Mesendoderm (in vitro differentiated cells): ENCODE data around the gene ADAMTS19.

Experiments used
- DNase-seq: peaks from one replicate; pipeline ENCODE4 v3.0.0; 2013
- H2AK5ac ChIP-seq: 2 replicates; pipeline ENCODE4 v1.6.1; 2013; ENCODE audit warnings: low read length, inconsistent platforms
- H2BK120ac ChIP-seq: 2 replicates; pipeline ENCODE4 v1.6.1; 2013; ENCODE audit warnings: low read depth, mild to moderate bottlenecking, low read length, moderate library complexity, mixed read lengths
- H2BK15ac ChIP-seq: replicated peaks from 2 replicates; pipeline ENCODE4 v1.6.1; 2013; ENCODE audit warnings: low read depth, mild to moderate bottlenecking, moderate library complexity
- H2BK5ac ChIP-seq: 2 replicates; pipeline ENCODE4 v1.6.1; 2013; ENCODE audit warnings: low read length, inconsistent platforms
- H3K18ac ChIP-seq: 2 replicates; pipeline ENCODE4 v1.6.1; 2013; ENCODE audit warnings: mild to moderate bottlenecking, low read length, mixed read lengths
- H3K23ac ChIP-seq: one replicate; pipeline ENCODE4 v1.6.1; 2013; ENCODE audit warnings: low read length
- H3K27ac ChIP-seq: 2 replicates; pipeline ENCODE4 v1.5.1; 2013; ENCODE audit warnings: low read depth, mild to moderate bottlenecking, inconsistent platforms, low read length, moderate library complexity
- H3K27me3 ChIP-seq: 2 replicates; pipeline ENCODE4 v1.6.1; 2013; ENCODE audit warnings: low read length, control low read depth, mild to moderate bottlenecking, inconsistent platforms; ENCODE audit not compliant: insufficient read depth, poor library complexity
- H3K36me3 ChIP-seq: 2 replicates; pipeline ENCODE4 v1.6.1; 2013; ENCODE audit warnings: low read length, inconsistent platforms; ENCODE audit not compliant: control insufficient read depth, insufficient read depth
- H3K4ac ChIP-seq: one replicate; pipeline ENCODE4 v1.6.1; 2013; ENCODE audit warnings: low read depth, mild to moderate bottlenecking, low read length, moderate library complexity
- H3K4me1 ChIP-seq: 2 replicates; pipeline ENCODE4 v1.6.1; 2013; ENCODE audit warnings: low read depth, low read length, inconsistent platforms; ENCODE audit not compliant: control insufficient read depth
- H3K4me2 ChIP-seq: 2 replicates; pipeline ENCODE4 v1.6.1; 2013; ENCODE audit warnings: low read length
- H3K4me3 ChIP-seq: 2 replicates; pipeline ENCODE4 v1.5.1; 2013; ENCODE audit warnings: mild to moderate bottlenecking, low read length
- H3K56ac ChIP-seq: one replicate; pipeline ENCODE4 v1.6.1; 2013; ENCODE audit warnings: low read length
- H3K79me1 ChIP-seq: 2 replicates; pipeline ENCODE4 v1.6.1; 2013; ENCODE audit warnings: low read length, inconsistent platforms
- H3K79me2 ChIP-seq: 2 replicates; pipeline ENCODE4 v1.6.1; 2013; ENCODE audit warnings: mild to moderate bottlenecking, low read length; ENCODE audit not compliant: control insufficient read depth, insufficient read depth
- H3K9ac ChIP-seq: 2 replicates; pipeline ENCODE4 v1.6.1; 2013; ENCODE audit warnings: low read length, inconsistent platforms
- H4K5ac ChIP-seq: one replicate; pipeline ENCODE4 v1.6.1; 2013; ENCODE audit warnings: low read length
- H4K8ac ChIP-seq: one replicate; pipeline ENCODE4 v1.6.1; 2013; ENCODE audit warnings: low read depth, mild to moderate bottlenecking, control low read depth, low read length, moderate library complexity
- WGBS: extraction: QIAGEN DNeasy Blood & Tissue Kit; methylation state at CpG from one replicate; pipeline ENCODE4 v1.1.7; 2013; ENCODE audit warnings: low lambda C conversion rate, missing lambda C conversion rate; ENCODE audit not compliant: insufficient coverage; ENCODE audit errors: extremely low coverage; 5-methylcytosine and 5-hydroxymethylcytosine counted together

ADAMTS19 gene

GRCh38 chr5:129476751-129477150, 16.7 kb downstream of the ADAMTS19 start:
- Histone ChIP-seq H2AK5ac (no peak overlapping the region), H2BK15ac (no peak overlapping the region), H3K9ac (no peak overlapping the region), H3K36me3 (no peaks in the 10 kb centered on the region), H3K18ac (no peak overlapping the region), H3K4me2 (no peak overlapping the region), H3K56ac (no peak overlapping the region), H3K4me1 (peaks cover 2% of the 10 kb centered on the region), H3K23ac (no peak overlapping the region), H2BK120ac (no peak overlapping the region), H3K79me2 (peaks cover 8% of the 10 kb centered on the region), H4K5ac (no peak overlapping the region), H3K79me1 (peaks cover under 1% of the 10 kb centered on the region), H3K27me3 (no peaks in the 10 kb centered on the region), H2BK5ac (no peak overlapping the region), H3K4me3 (no peak overlapping the region), H4K8ac (no peak overlapping the region), H3K4ac (no peak overlapping the region), H3K27ac (no peak overlapping the region)
- no peak for DNase-seq

- Histone ChIP-seq H2BK15ac (no peak overlapping the region), H4K5ac (no peak overlapping the region), H3K4me2 (no peak overlapping the region), H3K27ac (no peak overlapping the region), H3K9ac (no peak overlapping the region), H3K36me3 (no peaks in the 10 kb centered on the region), H3K79me1 (peaks cover 1% of the 10 kb centered on the region), H3K18ac (no peak overlapping the region), H2BK5ac (no peak overlapping the region), H3K4me3 (no peak overlapping the region), H3K27me3 (no peaks in the 10 kb centered on the region), H3K4ac (no peak overlapping the region), H3K4me1 (peaks cover 4% of the 10 kb centered on the region), H3K79me2 (peaks cover 7% of the 10 kb centered on the region), H3K23ac (no peak overlapping the region), H2AK5ac (no peak overlapping the region), H2BK120ac (no peak overlapping the region), H3K56ac (no peak overlapping the region), H4K8ac (no peak overlapping the region)
- WGBS, result no CpG with 5 or more reads among the region's 1 CpG
- no peak for DNase-seq
Measured at GRCh38 chr5:129477532-129477931, 17.4 kb downstream of the ADAMTS19 start.

- WGBS, result no CpG with 5 or more reads among the region's 3 CpGs
- H3K27me3 ChIP-seq, result no peaks in the 10 kb centered on the region
- H3K9ac ChIP-seq, result no peak overlapping the region
Measured at GRCh38 chr5:129481161-129481560, 21.1 kb downstream of the ADAMTS19 start.

GRCh38 chr5:129496421-129496820, 36.3 kb downstream of the ADAMTS19 start:
- Histone ChIP-seq H3K27me3 (no peaks in the 10 kb centered on the region), H2BK15ac (no peak overlapping the region), H3K9ac (no peak overlapping the region), H3K4me2 (no peak overlapping the region), H2AK5ac (no peak overlapping the region), H3K36me3 (no peaks in the 10 kb centered on the region), H3K18ac (no peak overlapping the region), H3K27ac (no peak overlapping the region), H3K79me2 (peaks cover 4% of the 10 kb centered on the region), H2BK120ac (no peak overlapping the region), H2BK5ac (no peak overlapping the region), H3K4ac (no peak overlapping the region), H3K56ac (no peak overlapping the region), H3K4me3 (no peak overlapping the region), H3K23ac (no peak overlapping the region), H4K8ac (no peak overlapping the region), H4K5ac (no peak overlapping the region), H3K4me1 (no peaks in the 10 kb centered on the region), H3K79me1 (no peaks in the 10 kb centered on the region)
- peak; percentile 13 for DNase-seq

More at GRCh38 chr5:129481161-129481560, 21.1 kb downstream of the ADAMTS19 start:
- Histone ChIP-seq H3K4ac (no peak overlapping the region), H4K5ac (no peak overlapping the region), H3K18ac (no peak overlapping the region), H2BK5ac (no peak overlapping the region), H3K4me3 (no peak overlapping the region), H3K4me2 (no peak overlapping the region), H3K27ac (no peak overlapping the region), H3K23ac (no peak overlapping the region), H2BK120ac (no peak overlapping the region), H2AK5ac (no peak overlapping the region), H3K4me1 (peaks cover 4% of the 10 kb centered on the region), H3K79me1 (peaks cover 4% of the 10 kb centered on the region), H3K79me2 (peaks cover 6% of the 10 kb centered on the region), H3K56ac (no peak overlapping the region), H4K8ac (no peak overlapping the region), H3K36me3 (no peaks in the 10 kb centered on the region), H2BK15ac (no peak overlapping the region)
- peak; percentile 85 for DNase-seq

- no CpG with 5 or more reads among the region's 3 CpGs for WGBS
- no peak overlapping the region for H3K9ac ChIP-seq
Measured at GRCh38 chr5:129496864-129497595, 36.9 kb downstream of the ADAMTS19 start.

GRCh38 chr5:129499208-129499852, 39.2 kb downstream of the ADAMTS19 start:
- no peak overlapping the region for H4K8ac ChIP-seq
- H3K36me3 ChIP-seq, result no peaks in the 10 kb centered on the region
- H3K9ac ChIP-seq, result no peak overlapping the region
- no peak for DNase-seq
- peaks cover 4% of the 10 kb centered on the region for H3K79me2 ChIP-seq
- no peaks in the 10 kb centered on the region for H3K79me1 ChIP-seq
- no peak overlapping the region for H4K5ac ChIP-seq
- H3K4me1 ChIP-seq, result no peaks in the 10 kb centered on the region
- no peak overlapping the region for H3K4me2 ChIP-seq
- H3K4ac ChIP-seq, result no peak overlapping the region
- H3K4me3 ChIP-seq, result no peak overlapping the region
- no peak overlapping the region for H3K18ac ChIP-seq
- H2BK5ac ChIP-seq, result no peak overlapping the region
- no peak overlapping the region for H2BK15ac ChIP-seq
- H3K27ac ChIP-seq, result no peak overlapping the region
- no peak overlapping the region for H2AK5ac ChIP-seq
- no peak overlapping the region for H2BK120ac ChIP-seq
- H3K56ac ChIP-seq, result no peak overlapping the region
- H3K27me3 ChIP-seq, result no peaks in the 10 kb centered on the region
- no peak overlapping the region for H3K23ac ChIP-seq

More at GRCh38 chr5:129496864-129497595, 36.9 kb downstream of the ADAMTS19 start:
- Histone ChIP-seq H3K4me2 (no peak overlapping the region), H3K79me2 (peaks cover 4% of the 10 kb centered on the region), H2BK120ac (no peak overlapping the region), H3K36me3 (no peaks in the 10 kb centered on the region), H3K27ac (no peak overlapping the region), H3K56ac (no peak overlapping the region), H3K18ac (no peak overlapping the region), H3K4me3 (no peak overlapping the region), H2AK5ac (no peak overlapping the region), H4K5ac (no peak overlapping the region), H2BK15ac (no peak overlapping the region), H4K8ac (no peak overlapping the region), H3K79me1 (no peaks in the 10 kb centered on the region), H3K4me1 (no peaks in the 10 kb centered on the region), H2BK5ac (no peak overlapping the region), H3K23ac (no peak overlapping the region), H3K27me3 (no peaks in the 10 kb centered on the region), H3K4ac (no peak overlapping the region)
- DNase-seq, result no peak
